Body of pancreas (tissue), 4 donors: ENCODE measurements around the gene C5. TPM values are rescaled to one million over a fixed set of nuclear protein-coding genes. Genes with fewer than 3 reads are reported as not detected.

Experiments
- ATAC-seq: fragments of 150-250 bp; one replicate; pipeline ENCODE4 v1.9.1; 2016
- DNase-seq, 4 donors: peaks; one replicate each; pipeline ENCODE4 v3.0.0-alpha.2; 2019
- H3K27ac ChIP-seq, 4 donors: fragments of 200-600 bp; sonication (generic); 1 replicate in 3 of 4; 2 replicates in 1 of 4; pipeline versions ENCODE4 v1.5.1 to v1.6.1; 2016 to 2019; ENCODE audit warnings: mild to moderate bottlenecking in 1 of 4, mixed read lengths in 1 of 4, moderate library complexity in 1 of 4
- H3K27me3 ChIP-seq, 2 donors: fragments of 200-600 bp; sonication (generic); one replicate each; pipeline ENCODE4 v1.6.0; 2016; ENCODE audit warnings: mild to moderate bottlenecking in 1 of 2
- H3K36me3 ChIP-seq, 2 donors: fragments of 200-600 bp; sonication (generic); replicated peaks in 1 of 2; 2 replicates each; pipeline ENCODE4 v1.5.1; 2016; ENCODE audit warnings: low read depth in 2 of 2; ENCODE audit not compliant: insufficient read depth in 1 of 2
- H3K4me1 ChIP-seq: fragments of 200-600 bp; sonication (generic); one replicate; pipeline ENCODE4 v1.6.0; 2016
- H3K4me3 ChIP-seq, 2 donors: fragments of 200-600 bp; sonication (generic); 1 replicate in 1 of 2; 2 replicates in 1 of 2; pipeline ENCODE4 v1.5.1; 2016 to 2019
- H3K9me3 ChIP-seq, 3 donors: fragments of 200-600 bp; sonication (generic); 1 replicate in 2 of 3; 2 replicates in 1 of 3; pipeline ENCODE4 v1.5.1; 2016
- POLR2A ChIP-seq, 3 donors: fragments of 450-650 bp; IDR thresholded peaks; one replicate each; pipeline ENCODE4 v1.6.1; 2016; ENCODE audit warnings: antibody characterized with exemption in 3 of 3, mild to moderate bottlenecking in 2 of 3
- WGBS, 2 donors: methylation state at CpG; one replicate each; pipeline ENCODE4 v1.1.5; 2017; 5-methylcytosine and 5-hydroxymethylcytosine counted together
- intact Hi-C: fragments of 100-400 bp; cut with DNase I; formaldehyde crosslinking; loops from one replicate; pipeline ENCODE4 v1.15.1; 2023
- total RNA-seq, 2 donors: library from RNA; depleted of rRNA; stranded (reverse); fragments of >200 nt; gene quantifications; one replicate each; pipeline ENCODE4 v1.1.0, GENCODE V29; 2016
- TF ChIP-seq, protein P1 (sequence below), 7 experiments: fragments of 450-650 bp in 4 of 7; fragments of 200-600 bp in 3 of 7; sonication (generic) in 3 of 7; IDR thresholded peaks; one replicate each; pipeline ENCODE4 v1.5.1; 2016 to 2019; ENCODE audit warnings: antibody characterized with exemption in 7 of 7

C5 gene
- total RNA-seq, 2 donors from 2014 or later: 7.3 to 16.1 TPM

DNA sequence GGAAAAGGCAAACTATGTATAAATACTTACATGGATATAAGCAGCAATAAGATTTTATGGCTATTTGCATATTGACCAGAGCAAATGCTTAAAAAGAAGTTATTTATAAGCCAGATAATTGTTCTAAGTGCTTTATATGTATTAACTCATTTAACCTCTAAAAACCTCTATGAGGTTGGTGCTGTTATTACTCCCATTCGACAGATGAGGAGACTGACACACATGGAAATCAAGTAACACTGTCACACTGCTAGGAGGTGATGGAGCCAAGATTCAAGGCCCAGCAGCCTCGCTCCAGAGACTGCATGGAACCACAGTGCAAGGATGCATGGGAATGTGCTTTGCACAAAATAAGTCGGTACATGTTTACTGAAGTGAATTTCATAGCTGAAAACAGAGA, 53.7 kb downstream of the C5 start:
- intact Hi-C loops: no loop called here
- Histone ChIP-seq H3K4me3 (no peak overlapping the region), H3K36me3 (no peaks in the 10 kb centered on the region), H3K9me3 (no peaks in the 10 kb centered on the region), H3K4me1 (no peaks in the 10 kb centered on the region), H3K27me3 (no peaks in the 10 kb centered on the region), H3K27ac (no peak overlapping the region)
- DNase-seq (no peak), ATAC-seq (no peak)
- WGBS, 2 donors: 58 to 93% methylated on average over 3 of the region's 3 CpGs
- TF ChIP-seq POLR2A (IDR thresholded peaks at IDR 0.05): no peak
- TF ChIP-seq, protein P1, sequence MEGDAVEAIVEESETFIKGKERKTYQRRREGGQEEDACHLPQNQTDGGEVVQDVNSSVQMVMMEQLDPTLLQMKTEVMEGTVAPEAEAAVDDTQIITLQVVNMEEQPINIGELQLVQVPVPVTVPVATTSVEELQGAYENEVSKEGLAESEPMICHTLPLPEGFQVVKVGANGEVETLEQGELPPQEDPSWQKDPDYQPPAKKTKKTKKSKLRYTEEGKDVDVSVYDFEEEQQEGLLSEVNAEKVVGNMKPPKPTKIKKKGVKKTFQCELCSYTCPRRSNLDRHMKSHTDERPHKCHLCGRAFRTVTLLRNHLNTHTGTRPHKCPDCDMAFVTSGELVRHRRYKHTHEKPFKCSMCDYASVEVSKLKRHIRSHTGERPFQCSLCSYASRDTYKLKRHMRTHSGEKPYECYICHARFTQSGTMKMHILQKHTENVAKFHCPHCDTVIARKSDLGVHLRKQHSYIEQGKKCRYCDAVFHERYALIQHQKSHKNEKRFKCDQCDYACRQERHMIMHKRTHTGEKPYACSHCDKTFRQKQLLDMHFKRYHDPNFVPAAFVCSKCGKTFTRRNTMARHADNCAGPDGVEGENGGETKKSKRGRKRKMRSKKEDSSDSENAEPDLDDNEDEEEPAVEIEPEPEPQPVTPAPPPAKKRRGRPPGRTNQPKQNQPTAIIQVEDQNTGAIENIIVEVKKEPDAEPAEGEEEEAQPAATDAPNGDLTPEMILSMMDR (IDR thresholded peaks at IDR 0.05): no peak

DNA sequence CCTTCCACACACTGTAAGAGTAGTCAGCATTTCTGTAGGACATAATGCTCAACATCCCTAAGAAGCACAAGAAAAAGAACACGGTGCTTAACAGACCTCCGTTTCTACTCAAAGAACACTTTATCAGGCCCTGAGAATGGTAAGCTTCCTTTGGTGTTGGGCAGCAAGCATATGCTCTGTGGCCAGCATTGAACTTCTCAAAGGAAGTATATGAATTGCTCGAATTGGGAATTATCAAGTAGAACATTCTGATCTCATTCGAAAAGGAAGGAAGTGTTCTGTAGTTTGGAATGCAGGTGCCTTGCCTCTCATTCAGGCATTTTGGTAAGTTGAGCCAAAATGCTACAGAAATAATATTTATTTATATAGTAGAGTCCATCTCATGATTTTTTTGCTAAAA, 61.0 kb downstream of the C5 start:
- ATAC-seq (no peak), DNase-seq (no peak)
- intact Hi-C loops: loop anchor here (10.0 kb wide), 1 partner anchor 66 kb away; the partner anchor contains the start of gene C5
- Histone ChIP-seq H3K4me1 (no peaks in the 10 kb centered on the region), H3K36me3 (no peaks in the 10 kb centered on the region), H3K9me3 (no peaks in the 10 kb centered on the region), H3K27me3 (no peaks in the 10 kb centered on the region), H3K4me3 (no peak overlapping the region), H3K27ac (no peak overlapping the region)
- 81 to 92% methylated on average over 4 of the region's 4 CpGs for WGBS, 2 donors
- TF ChIP-seq, protein P1 (IDR thresholded peaks at IDR 0.05): no peak
- no peak for TF ChIP-seq POLR2A (IDR thresholded peaks at IDR 0.05)

DNA sequence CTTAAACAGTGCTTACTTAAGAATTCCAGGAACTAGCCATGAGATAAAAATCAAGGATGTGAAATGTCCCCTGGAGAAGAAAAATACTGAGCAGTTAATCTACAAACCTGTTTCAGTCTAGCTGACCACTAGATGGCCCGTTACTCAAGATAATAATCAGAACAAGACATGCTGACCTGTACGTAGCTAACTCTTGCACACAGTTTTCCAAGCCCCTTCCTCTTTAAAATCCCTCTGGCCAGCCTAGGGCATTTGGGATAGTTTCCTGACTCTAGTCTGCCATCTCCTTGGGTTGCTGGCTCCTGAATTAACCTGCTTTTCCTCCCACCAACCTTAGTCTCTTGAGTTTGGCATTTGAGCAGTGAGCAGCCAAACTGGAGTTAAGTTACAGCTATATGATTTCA, 64.3 kb downstream of the C5 start:
- intact Hi-C loops: loop anchor here (10.0 kb wide), 1 partner anchor 69 kb away; the partner anchor contains the start of gene C5
- ATAC-seq (no peak), DNase-seq (peak in 1 of 4 donors; percentile 20)

GRCh38 chr9:120983259-120983837, 66.7 kb downstream of the C5 start:
- H3K4me1 ChIP-seq: no peaks in the 10 kb centered on the region
- H3K36me3 ChIP-seq: peaks cover 0 to 2% of the 10 kb centered on the region in 2 donors
- TF ChIP-seq, protein P1 (IDR thresholded peaks at IDR 0.05): no peak
- no peak for TF ChIP-seq POLR2A (IDR thresholded peaks at IDR 0.05)
- intact Hi-C loops: loop anchor here (10.0 kb wide), 1 partner anchor 71 kb away; the partner anchor contains the start of gene C5
- no peak overlapping the region for H3K27ac ChIP-seq
- no peak for ATAC-seq
- no peaks in the 10 kb centered on the region for H3K9me3 ChIP-seq
- no peak for DNase-seq
- no peaks in the 10 kb centered on the region for H3K27me3 ChIP-seq
- no peak overlapping the region for H3K4me3 ChIP-seq
- 84 to 88% methylated on average over 3 of the region's 3 CpGs for whole genome bisulfite sequencing, 2 donors

More for the DNA sequence above, 64.3 kb downstream of the C5 start:
- H3K27me3 ChIP-seq: no peaks in the 10 kb centered on the region
- H3K36me3 ChIP-seq: no peaks in the 10 kb centered on the region
- H3K9me3 ChIP-seq: no peaks in the 10 kb centered on the region
- TF ChIP-seq POLR2A (IDR thresholded peaks at IDR 0.05): no peak
- TF ChIP-seq, protein P1 (IDR thresholded peaks at IDR 0.05): peak in 5 of 7 experiments; percentile 10 to 55 (median 50)
- no peak overlapping the region for H3K27ac ChIP-seq
- H3K4me1 ChIP-seq: no peaks in the 10 kb centered on the region
- no peak overlapping the region for H3K4me3 ChIP-seq
- WGBS, 2 donors: 11 to 14% methylated on average over 2 of the region's 2 CpGs

DNA sequence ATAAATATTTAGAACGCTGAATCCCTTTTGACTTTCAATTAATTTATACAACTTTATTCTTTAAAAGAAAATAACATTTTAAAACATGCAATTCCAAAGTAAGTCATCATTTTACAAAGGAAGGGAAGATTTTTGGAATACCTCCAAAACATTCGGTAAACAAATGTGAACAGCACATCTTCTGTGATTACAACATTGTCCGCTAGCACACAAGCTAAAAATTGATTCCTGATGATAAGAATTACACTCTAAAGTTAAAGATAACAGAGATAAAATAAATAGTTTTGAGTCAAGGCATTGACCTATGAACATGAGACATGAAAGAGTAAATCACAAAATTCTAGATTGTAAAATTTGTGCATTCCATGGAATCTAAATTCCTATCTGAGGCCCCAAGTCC, 67.2 kb downstream of the C5 start:
- ATAC-seq: no peak
- no peaks in the 10 kb centered on the region for H3K4me1 ChIP-seq
- intact Hi-C loops: loop anchor here (10.0 kb wide), 1 partner anchor 72 kb away; the partner anchor contains the start of gene C5
- no peaks in the 10 kb centered on the region for H3K9me3 ChIP-seq
- H3K27ac ChIP-seq: no peak overlapping the region
- TF ChIP-seq, protein P1 (IDR thresholded peaks at IDR 0.05): no peak
- TF ChIP-seq POLR2A (IDR thresholded peaks at IDR 0.05): no peak
- H3K36me3 ChIP-seq: peaks cover 0 to 2% of the 10 kb centered on the region in 2 donors
- DNase-seq: no peak
- H3K4me3 ChIP-seq: no peak overlapping the region
- WGBS, 2 donors: 54 to 59% methylated on average over 3 of the region's 3 CpGs
- no peaks in the 10 kb centered on the region for H3K27me3 ChIP-seq
